OCI-LY3 (cell line): ENCODE results near the gene MED17.

Source experiments
- CTCF ChIP-seq: fragments of 200-600, 300-600 bp; sonication (generic); IDR thresholded peaks from 2 replicates; pipeline ENCODE4 v1.5.1; 2014; ENCODE audit warnings: antibody characterized with exemption, low read length, low read depth
- EZH2phosphoT487 ChIP-seq: fragments of 200-600 bp; shearing (Covaris generic); IDR thresholded peaks from 2 replicates; pipeline ENCODE4 v1.6.1; 2018; ENCODE audit warnings: antibody characterized with exemption, mixed run types, low read depth

GRCh38 chr11:93744669-93745004 is 39.4 kb upstream of the MED17 start:
- TF ChIP-seq CTCF = no peak
- TF ChIP-seq EZH2phosphoT487 = no peak
